Hypothalamus (tissue), 51 donors: ENCODE measurements around the gene GALNT10.

ENCODE experiments used
- DNase-seq, 51 donors: peaks; one replicate each; lab custom pipeline; 2025; lab: John Stamatoyannopoulos, UW

Gene GALNT10

DNA sequence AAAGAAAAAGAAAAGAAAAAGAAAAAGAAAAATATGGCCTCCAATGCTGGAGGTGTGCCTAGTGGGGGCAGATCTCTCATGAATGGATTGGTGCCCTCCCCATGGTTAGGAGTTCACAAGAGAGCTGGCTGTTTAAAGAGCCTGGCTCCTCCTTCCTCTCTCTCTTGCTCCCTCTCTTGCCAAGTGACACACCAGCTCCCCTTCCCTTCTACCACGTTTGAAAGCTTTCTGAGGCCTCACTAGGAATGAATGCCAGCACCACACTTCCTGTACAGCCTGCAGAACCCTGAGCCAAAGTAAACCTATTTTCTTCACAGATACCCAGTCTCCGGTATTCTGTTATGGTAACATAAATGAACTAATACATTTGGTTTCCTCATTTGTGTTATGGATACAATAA lies 14.4 kb upstream of the GALNT10 start:
- DNase-seq = no peak

DNA sequence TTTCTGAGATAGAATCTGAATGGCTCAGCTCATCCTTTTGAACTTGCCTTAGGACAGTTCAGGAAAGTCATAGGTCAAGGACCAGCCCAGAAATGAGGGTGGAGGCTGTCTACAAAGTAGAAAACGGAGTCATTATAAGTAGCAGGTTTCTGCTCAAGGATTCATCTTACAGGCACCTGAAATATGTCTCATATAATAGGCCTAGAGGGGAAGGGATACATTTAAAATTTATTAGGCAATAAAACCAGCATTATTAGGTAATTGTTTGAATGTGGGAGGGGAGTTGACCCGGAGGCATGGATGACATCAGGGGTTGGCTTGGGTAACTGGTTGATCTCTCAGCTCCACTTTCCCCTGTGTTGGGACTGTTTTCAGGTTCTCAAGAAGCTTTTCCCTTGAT lies 11.9 kb upstream of the GALNT10 start:
- DNase-seq = no peak

DNA sequence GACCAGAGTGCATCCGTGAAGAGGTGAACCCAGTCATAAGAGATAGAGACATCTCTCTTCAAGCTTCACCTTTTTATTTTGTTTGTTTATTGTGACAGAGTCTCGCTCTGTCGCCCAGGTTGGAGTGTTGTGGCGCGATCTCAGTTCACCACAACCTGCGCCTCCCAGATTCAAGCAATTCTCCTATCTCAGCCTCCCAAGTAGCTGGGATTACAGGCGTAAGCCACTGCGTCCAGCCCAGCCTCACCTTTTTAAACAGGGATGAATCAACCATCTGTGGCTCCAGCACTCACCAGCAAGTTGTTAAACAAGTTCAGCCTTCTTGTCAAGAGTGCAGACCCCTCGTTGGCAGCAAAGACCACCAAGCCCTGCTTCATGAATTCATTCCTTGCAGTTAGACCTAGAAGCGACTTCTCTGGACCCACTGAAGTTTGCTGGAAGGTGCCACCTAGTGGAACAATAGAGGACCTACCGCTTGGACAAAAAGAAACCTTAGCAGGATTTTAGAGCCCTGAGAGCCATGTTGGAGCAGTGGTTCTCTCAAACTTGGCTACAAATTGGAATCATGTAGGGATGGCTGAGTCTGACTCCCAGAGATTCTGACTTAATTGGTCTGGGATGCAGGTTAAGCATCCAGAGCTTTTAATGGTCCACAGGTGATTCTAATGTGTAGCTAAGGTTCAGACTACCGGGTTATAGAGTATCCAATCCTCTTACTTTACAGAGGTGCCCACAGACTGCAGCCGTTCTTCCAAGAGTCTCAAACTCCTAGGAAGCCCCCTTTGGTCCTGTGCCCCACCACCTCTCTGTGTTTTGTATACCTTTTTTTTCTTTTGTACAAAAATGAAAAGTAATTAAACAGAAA lies 10.5 kb upstream of the GALNT10 start:
- peak in 18 of 51 donors; percentile 17 to 52 (median 35) for DNase-seq

DNA sequence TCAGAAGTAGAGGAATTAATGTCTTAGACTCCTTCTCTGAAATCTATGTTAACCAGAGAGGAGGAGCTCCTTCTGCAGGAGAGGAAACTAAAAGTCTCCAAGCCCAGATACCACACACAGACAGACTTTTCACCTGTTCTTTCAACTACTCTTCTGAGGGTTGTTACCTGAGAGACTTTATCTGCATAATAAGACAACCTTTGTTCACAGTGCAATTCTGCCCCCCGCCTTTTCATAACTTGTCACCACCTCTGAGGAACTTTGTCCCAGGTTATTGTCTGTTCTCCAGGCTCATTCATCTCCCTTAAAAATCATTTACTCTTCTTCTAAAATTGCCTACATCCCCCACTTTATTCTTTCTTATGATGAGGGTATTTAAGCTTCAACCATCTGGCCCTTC lies 9.4 kb upstream of the GALNT10 start:
- DNase-seq = no peak

DNA sequence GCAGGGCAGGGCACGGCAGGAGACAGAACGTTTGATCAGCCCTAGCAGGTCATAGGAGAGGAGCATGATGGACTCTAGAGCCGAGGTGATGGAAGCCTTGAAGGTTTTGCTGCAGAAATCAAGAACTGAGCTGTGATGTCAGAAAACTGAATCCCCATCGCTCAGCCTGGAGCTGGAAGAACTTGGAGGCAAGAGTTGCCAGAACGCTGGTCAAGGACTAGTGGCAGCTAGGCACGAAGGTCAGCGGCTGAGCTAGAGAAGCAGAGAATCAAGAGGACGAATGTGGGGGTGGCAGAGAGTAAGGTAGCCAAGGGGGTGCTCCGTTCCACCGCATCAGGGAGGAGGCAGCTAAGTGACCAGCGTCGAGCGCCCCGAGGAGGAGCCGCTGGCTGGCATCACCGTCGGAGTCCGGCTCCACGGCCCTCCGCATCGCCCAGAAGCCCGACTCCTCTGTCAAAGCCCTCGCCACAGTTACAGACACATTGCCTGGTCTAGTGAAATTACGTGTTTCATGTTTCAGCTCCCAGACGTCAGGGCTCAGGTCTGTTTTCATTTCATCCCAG lies 1.2 kb upstream of the GALNT10 start:
- DNase-seq = peak in 10 of 51 donors; percentile 28 to 54 (median 42)

DNA sequence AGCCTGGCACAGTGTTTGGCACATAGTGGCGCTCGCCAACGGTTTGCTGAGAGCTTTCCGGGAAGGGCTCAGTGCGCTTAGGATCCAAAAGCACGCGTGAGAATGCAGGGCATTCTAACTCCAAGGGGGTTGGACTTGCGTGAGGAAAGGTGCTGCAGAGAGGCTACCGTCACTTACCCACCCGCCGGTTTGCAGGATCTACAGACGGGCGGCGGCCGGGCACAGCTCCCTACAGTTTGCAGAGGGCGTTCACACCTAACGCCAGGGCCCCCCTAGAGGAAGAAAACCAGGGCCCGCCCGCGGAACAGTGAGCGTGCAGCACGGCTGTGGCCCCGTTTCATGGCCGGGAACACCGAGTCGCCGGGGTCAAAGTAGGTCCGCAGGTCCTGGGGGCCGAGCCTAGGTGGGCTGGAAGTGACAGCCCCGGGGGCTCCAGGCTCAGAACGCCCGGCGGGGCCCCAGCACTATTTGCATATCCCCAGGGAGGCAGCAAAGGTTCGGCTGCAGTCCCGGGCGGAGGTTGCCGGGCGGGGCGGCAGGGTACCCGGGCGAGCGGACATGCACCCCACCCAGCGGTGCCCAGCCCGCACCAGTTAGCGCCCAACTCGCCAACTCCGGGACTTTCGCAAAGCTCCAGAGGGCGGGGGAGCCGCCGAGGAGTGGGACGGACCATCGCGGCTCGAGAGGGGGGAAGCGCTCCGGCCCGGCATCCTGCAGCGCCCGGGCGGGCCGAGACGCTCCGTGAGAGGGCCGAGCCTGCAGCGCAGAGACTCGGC lies 526 bp upstream of the GALNT10 start:
- DNase-seq = peak in 50 of 51 donors; percentile 17 to 89 (median 71)

DNA sequence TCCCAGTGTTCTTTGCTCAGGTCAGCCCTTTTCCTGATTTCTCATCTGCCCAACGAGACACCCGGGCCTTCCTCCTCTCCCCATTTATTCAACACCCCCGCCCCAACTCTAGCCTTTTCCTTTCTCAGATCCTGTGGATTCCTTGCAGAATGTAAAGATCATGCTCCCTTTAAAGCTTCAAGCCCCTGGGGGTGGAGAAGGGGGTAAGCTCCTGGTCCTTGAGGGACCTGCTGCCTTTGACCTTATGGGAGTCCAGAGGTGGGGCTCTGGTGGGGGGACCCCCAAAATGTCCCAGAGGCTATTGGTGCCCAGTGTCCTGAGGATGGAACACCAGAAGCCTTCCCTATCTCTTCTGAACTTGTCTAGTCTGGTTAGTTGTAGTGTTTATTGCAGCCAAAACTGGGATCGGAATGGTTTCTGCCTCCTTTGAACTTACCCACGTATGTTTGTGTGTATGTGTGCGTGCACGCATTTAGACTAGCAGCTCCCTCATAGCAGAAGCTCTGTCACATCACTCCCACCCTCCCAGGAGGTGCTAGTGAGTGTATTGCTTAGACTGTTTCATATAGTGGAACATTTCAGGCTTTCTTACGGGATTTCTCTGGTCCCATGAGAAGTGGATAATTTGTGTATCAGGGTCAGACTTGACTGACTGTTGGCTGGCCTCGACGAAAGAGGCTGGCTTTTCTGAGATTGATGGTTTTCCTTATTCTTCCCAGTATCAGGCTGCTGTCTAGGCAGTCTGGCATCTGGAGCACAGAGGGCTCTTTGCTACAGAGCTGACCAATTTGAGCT lies 1.1 kb downstream of the GALNT10 start:
- DNase-seq = peak in 5 of 51 donors; percentile 17 to 57 (median 36)

DNA sequence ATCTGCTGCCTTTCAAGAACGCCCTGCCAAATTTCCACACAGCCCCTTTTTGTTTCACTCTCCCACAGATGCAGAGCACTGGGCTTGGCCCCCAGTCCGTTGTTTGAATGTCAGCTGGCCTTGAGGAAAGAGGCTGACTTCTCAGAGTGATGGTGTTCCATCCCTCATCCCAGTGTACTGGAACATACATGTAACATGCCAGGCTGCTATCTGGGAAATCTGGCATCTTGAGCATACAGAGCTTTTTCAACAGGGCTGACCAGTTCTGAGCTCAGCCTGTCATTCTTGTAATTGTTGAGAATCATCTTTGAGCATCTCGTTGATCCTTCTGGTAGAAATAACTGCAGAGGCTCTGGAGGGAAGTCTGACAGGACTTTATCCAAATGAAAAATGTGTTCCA lies 2.8 kb downstream of the GALNT10 start:
- DNase-seq = peak in 37 of 51 donors; percentile 17 to 88 (median 49)

DNA sequence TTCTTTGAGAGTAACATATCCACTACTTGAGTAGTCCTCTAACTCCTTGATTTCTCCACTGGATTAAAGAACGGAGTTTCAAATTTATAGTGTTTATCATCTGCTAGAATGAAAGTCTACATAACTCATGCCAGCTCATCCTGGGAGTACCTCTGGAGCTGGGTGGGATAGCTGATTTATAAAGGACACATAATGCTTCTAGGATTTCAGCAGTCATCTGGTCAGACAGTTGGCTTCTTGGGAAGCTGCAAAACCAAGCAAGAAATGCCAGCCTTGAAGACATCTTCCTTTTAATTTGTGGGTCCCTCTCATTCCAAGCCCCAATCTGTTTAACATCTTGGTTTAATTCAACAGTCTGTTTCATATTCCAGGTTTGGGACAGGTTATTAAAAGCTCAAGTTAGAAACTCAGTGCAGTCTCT lies 3.2 kb downstream of the GALNT10 start:
- DNase-seq = peak in 1 of 51 donors; percentile 44

DNA sequence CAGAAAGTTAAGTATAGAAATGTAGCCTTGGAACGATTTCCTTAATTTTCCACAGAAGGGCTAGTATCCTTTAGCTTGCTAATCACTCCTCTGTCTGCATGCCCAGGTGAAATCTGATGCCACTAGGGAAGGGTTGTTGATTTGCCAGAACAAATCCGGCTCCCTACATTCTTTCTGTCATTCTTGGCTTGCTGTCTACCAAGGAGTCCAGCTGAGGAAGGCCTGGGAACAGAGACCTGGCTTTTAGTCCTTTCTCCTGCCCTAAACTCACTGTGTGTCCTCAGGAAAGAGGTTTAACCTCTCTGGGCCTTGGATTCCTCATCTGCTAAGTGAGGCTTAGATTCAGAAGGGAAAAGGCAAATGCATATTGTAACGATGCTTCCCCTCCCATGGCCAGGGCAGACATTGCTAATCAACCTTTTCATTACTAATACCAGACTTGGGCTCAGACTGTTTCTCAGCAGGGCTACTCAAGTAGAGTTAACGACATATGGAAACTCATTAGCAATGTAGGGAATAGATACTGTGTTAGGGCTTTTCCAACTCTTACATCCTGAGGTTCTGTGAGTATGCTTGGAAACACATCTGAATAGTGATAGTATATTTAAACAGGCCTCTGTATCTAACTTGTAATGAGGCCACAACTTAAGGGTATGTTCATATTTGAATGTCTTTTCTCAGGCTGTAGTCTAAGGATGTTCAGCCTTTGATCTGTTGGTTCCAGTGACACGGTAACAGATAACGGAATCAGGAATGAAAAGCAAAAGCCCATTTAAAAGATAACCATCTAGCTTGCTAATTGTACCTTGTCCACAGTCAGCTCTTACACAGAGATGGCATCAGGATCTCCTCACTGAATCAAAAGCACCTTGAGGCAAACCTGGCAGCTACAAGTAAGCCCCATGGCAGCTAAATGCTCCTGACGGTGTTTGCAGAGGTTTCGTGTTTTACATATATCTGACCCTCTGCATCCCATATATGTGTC lies 4.1 kb downstream of the GALNT10 start:
- no peak for DNase-seq

DNA sequence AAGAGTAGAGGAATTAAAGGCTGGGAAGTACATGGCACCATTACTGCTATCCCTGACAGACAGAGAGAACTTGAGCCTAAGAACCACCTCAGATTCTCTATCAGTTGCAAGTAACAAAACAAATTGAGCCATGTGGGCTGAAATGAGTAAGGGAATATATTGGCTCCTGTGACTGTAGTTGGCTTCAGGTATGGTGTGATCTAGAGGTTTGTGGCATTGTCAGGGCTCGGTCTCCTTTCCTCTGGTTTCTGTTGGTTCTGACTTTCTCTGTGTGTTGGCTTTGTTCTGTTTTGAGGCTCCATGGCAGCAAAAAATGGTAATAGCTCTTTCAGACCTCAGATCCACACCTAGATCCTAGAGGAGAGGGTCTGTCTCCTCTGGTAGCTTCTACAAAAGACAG lies 5.7 kb downstream of the GALNT10 start:
- no peak for DNase-seq

DNA sequence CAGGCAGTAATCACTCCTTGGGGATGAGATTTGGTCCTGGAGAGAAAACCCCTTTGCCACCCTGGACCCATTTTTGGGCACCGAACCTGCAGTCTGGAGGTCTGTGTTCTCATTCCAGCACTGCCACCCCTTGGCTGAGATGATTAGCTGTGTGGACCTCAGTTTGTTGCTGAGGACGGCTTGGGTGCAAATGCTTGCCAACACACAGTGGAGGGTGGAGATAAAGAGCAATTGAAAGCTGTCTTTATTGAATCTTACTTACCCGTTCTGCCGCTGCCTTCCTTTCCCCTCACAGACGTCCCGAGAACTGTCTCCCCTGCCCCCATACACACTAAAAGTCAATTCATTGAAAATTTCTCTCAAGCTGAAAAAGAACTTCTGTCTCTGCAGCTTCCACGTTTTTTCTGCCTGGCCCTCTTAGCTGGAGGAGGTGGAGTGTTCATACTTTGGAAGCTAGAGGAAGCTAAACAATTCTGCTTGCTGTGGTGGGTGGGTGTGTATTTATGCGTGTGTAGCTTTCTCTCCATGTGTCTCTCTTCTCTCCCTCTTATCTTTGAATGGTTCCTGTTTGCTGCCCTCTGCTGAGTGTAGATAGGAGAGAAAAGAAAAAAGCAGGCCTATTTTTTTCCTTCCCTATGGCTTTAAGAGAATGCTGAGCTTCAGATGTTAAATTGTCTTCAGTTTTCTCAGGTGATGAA lies 6.6 kb downstream of the GALNT10 start:
- DNase-seq = peak in 9 of 51 donors; percentile 12 to 52 (median 23)

DNA sequence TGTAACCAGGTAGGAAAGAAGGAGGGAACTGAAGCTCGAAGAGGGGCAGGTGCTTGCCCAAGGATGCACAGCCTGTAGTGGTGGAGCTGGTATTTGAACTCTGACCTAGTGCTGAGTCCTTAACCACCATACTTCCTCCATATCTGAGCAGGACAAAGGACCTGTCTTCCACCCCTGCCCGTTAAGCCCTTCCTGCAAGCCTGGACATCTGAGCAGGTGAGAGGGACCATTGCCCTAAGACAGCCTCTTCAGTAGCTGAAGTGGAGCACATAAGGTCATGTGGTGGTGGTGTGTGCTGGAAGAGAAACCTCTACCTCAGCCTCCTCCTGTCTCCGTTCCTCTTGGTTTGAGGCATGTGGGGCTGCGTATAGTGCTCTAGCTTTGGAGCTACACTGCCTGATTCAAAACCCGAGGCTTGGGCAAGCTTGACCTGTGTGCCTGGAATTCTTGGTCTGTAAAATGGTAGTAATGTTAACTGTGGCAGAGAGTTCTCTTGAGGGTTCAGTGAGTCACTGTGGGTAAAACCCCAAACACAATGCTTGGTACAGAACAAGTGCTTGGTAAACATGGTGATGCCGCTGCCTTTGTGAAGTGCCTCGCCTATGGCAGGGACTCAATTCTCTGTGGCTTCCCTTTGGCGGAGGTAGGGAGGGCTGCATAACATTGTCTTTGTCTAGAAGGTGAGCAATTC lies 7.4 kb downstream of the GALNT10 start:
- no peak for DNase-seq

DNA sequence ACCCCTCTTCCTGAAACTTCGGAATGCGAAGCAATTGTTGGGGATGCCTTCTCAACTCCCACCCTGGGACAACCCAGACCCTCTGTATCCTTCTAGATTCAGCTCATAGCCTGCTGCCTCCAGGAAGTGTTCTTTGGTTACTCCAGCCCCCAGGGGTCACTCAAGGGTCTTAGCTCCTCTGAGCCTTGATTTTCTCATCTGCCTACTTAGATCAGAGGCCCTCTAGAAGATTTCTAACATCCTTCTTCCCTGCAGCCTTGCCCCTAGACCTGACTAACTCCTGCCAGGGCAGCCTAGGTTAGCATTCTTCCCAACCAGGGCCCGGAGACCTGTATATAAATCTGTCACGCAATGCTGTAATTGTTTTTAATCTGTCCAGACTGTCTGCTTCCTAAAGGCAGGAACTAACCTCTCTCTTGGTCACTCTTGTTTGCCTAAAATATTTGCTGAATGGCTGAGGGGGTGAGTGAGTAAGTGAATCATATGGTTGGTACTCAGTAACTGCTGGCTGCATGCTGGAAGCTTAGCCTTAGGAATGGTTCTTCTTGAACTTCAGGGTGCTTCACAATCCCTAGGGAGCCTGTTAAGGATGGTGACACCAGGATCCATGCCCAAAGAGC lies 8.2 kb downstream of the GALNT10 start:
- no peak for DNase-seq

DNA sequence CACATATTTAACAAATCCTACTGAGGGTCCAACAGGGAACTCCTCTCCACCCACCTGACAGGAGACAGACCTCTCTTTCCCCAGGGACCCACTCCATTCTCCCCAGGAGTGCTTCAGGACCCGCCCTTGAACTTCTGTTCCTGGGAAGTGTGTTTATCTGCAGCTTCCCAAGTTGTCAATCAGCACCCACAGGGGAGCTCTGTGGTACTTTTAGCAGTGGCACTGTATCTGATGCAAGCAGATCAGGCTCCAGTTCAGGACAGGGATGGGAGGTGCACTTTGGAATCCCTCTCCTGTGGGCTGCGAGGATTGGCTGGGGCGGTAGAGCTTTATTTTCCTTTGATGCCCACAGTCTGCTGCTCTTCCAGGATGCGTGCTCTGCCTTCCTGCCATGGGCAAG lies 8.7 kb downstream of the GALNT10 start:
- DNase-seq = no peak

DNA sequence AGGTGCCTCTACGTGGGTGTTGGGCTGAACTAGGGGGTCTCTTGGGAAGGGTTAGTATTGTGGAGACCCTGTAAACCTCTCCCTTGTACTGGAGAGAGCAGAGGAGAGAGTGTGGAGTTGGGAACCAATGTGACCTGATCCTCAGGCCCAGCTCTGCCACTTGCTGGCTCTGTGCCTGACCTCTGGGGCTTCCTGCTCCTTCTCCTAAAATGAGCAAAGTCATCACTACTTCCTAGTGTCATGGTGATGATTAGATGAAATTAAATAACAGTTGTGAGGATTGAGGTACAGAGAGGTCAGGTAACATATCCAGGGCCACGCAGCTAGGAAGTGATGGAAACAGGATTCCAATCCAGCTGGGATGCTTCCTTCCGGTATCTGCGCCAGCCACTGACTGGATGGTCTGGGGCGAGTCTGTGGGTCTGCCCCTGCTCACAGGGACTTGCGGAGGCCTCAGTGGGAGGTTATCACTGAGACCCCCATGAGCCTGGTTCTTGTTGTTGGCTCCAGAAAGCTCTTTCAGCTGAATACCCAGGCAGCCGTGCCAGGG lies 9.2 kb downstream of the GALNT10 start:
- no peak for DNase-seq

DNA sequence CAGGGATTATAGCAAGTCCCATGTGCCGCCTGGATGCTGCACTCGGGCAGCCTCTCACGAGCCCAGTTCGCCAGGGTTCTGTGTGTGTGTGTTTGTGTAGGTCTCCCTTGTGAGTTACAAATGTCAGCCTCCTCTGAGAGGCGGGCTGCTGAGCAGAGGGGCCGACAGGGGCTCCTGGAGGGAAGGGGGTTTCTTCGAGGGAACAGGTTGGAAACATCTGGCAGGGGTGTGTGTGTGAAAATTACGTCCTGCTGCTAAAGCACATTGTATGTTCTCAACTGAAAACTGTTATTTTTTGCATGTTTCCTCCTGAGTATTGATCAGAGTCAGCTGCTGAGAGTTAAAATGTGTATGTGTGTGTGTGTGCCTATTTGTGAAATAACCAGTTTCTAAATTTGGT lies 9.7 kb downstream of the GALNT10 start:
- peak in 1 of 51 donors; percentile 10 for DNase-seq
